BE2C (cell line): Measurements from ENCODE around the gene ZNF358.

Source experiments
- DNase-seq: peaks from one replicate; pipeline ENCODE4 v3.0.0-alpha.2; 2020
- H3K27me3 ChIP-seq: fragments of 250-450 bp; sonication (Bioruptor Pico); 2 replicates; pipeline ENCODE4 v1.5.1; 2020; ENCODE audit warnings: mild to moderate bottlenecking
- H3K36me3 ChIP-seq: fragments of 250-450 bp; sonication (Bioruptor Pico); 2 replicates; pipeline ENCODE4 v1.5.1; 2020; ENCODE audit warnings: mild to moderate bottlenecking
- H3K4me1 ChIP-seq: fragments of 250-450 bp; sonication (Bioruptor Pico); 2 replicates; pipeline ENCODE4 v1.5.1; 2020
- H3K4me3 ChIP-seq: 2 replicates; pipeline ENCODE4 v1.5.1; 2011; ENCODE audit warnings: low read depth, low read length
- H3K9me3 ChIP-seq: fragments of 250-450 bp; sonication (Bioruptor Pico); 2 replicates; pipeline ENCODE4 v1.5.1; 2020
- CTCF ChIP-seq: IDR thresholded peaks from 2 replicates; pipeline ENCODE4 v1.5.1; 2012; ENCODE audit warnings: mild to moderate bottlenecking, low read depth, low read length

ZNF358 gene

GRCh38 chr19:7562646-7563393 lies 46.9 kb downstream of the ZNF358 start:
- Histone ChIP-seq H3K36me3 (peaks cover 2% of the 10 kb centered on the region; the same call in 1 of the 2 replicates), H3K4me3 (no peak overlapping the region), H3K27me3 (no peaks in the 10 kb centered on the region), H3K9me3 (no peaks in the 10 kb centered on the region), H3K4me1 (no peaks in the 10 kb centered on the region)
- no peak for DNase-seq
- no peak for TF ChIP-seq CTCF

DNA sequence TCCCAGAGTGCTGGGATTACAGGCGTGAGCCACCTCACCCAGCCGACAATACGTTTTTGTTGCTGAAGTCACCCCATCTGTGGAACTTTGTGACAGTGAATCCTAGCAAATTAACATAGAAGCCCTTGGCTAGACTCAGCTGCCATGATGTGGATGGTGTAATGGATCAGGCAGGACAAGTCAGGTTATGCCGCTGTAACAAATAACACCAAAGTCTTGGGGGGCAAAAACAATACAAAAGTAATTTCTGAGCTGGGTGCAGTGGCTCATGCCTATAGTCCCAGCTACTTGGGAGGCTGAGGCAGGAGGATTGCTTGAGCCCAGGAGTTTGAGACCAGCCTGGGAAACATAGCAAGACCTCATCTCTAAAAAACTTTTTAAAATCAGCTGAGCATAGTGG lies 49.0 kb downstream of the ZNF358 start:
- Histone ChIP-seq H3K4me1 (no peaks in the 10 kb centered on the region), H3K36me3 (no peaks in the 10 kb centered on the region), H3K4me3 (no peak overlapping the region), H3K9me3 (no peaks in the 10 kb centered on the region), H3K27me3 (no peaks in the 10 kb centered on the region)
- DNase-seq: no peak
- TF ChIP-seq CTCF: no peak

GRCh38 chr19:7565332-7565731 lies 49.4 kb downstream of the ZNF358 start:
- no peak for TF ChIP-seq CTCF
- no peak for DNase-seq
- Histone ChIP-seq H3K27me3 (no peaks in the 10 kb centered on the region), H3K9me3 (no peaks in the 10 kb centered on the region), H3K36me3 (no peaks in the 10 kb centered on the region), H3K4me1 (no peaks in the 10 kb centered on the region), H3K4me3 (no peak overlapping the region)
